Fibroblast of lung (primary cell): ENCODE data around the gene GPC3.

ENCODE experiments used
- CTCF ChIP-seq, 2 donors: IDR thresholded peaks in 1 of 2; conservative IDR thresholded peaks in 1 of 2; 1 replicate in 1 of 2; 2 replicates in 1 of 2; pipeline ENCODE4 v1.5.1; 2011 to 2012; ENCODE audit warnings: low read length in 2 of 2, control low read depth in 1 of 2, inconsistent platforms in 1 of 2, low read depth in 1 of 2, mild to moderate bottlenecking in 1 of 2
- EZH2 ChIP-seq: IDR thresholded peaks from 2 replicates; pipeline ENCODE4 v1.5.1; 2012; ENCODE audit warnings: low read length, control low read depth, mild to moderate bottlenecking; ENCODE audit errors: missing control alignments

DNA sequence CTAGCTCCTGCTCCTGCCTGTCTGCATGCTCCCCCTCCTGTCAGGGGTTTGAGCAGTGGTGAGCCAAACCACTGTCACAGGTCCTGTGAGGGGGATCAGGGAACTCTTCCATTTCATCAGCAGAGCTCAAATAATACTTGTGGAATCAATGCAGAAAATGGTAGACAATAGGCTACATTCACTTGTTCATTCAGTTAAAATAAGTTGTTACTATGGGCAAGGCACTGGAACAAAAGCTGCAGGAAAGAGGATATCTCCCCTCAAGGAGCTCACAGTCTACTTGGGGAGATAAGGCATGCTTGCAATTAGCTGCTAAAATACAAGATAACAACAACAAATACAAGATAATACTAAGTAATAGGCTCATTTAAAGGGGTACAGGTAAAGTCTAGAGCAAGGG lies 117.1 kb downstream of the GPC3 start:
- TF ChIP-seq CTCF (conservative IDR thresholded peaks at IDR 0.05 in 1 of 2, IDR thresholded peaks at IDR 0.05 in 1 of 2; ENCODE audit: low read depth in 1 of 2, low read length in 2 of 2) = no peak
- no peak for TF ChIP-seq EZH2
